Esophagus squamous epithelium (tissue), 4 donors: ENCODE measurements around the gene MYOG.

Experiments used
- CTCF ChIP-seq, 6 experiments: fragments of 450-650 bp in 4 of 6; fragments of 200-600 bp in 2 of 6; sonication (generic) in 2 of 6; IDR thresholded peaks; one replicate each; pipeline ENCODE4 v1.5.1; 2016 to 2019; ENCODE audit warnings: antibody characterized with exemption in 6 of 6, mild to moderate bottlenecking in 4 of 6, moderate library complexity in 4 of 6
- POLR2A ChIP-seq, 4 donors: fragments of 450-650 bp; IDR thresholded peaks; one replicate each; pipeline ENCODE4 v1.6.1; 2017; ENCODE audit warnings: antibody characterized with exemption in 4 of 4, mild to moderate bottlenecking in 4 of 4, moderate library complexity in 3 of 4

- TF ChIP-seq CTCF (IDR thresholded peaks at IDR 0.05) (no peak), POLR2A (IDR thresholded peaks at IDR 0.05) (no peak)
These were observed 18.8 kb downstream of the MYOG start for GRCh38 chr1:203066965-203067364.
